OCI-LY3 (cell line): ENCODE data around the gene DDX39B.
A peak's percentile ranks its signal among the peaks of the same experiment; 100 is the strongest.

ENCODE experiments used
- EZH2phosphoT487 ChIP-seq: fragments of 200-600 bp; shearing (Covaris generic); IDR thresholded peaks from 2 replicates; pipeline ENCODE4 v1.6.1; 2018; ENCODE audit warnings: antibody characterized with exemption, mixed run types, low read depth
- TF ChIP-seq, protein P1 (sequence below): fragments of 200-600, 300-600 bp; sonication (generic); IDR thresholded peaks from 2 replicates; pipeline ENCODE4 v1.5.1; 2014; ENCODE audit warnings: antibody characterized with exemption, low read length, low read depth

DNA sequence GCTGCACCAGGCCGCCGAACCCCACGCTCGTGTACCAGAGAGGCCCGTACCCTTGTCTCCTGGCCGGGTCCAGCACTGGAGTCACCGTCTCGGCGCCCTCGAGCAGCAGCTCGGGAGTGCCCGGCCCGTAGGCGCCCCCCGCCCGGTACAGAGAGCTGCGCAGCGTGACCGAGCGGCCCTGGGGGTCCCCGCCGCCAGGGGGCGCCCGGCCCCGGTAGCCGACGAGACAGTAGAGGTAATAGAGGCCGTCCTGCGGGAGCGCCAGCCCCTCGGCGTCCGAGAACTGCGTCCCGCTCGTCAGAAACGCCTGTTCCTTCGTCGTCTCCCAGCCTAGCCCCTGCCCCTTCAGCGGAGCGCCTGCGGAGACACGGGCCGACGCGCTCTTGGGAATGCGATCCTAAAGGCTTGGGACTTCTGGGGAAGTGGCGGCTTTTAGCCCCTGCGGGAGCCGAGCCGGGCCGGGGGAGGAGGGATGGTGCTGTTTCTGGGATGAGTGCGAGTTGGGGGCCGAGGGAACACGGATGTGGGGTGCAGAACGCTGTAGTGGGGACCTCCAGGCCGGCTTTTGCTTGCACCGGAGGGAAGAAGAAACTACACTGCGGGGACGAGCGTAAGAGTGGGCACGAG is 39.1 kb upstream of the DDX39B start:
- TF ChIP-seq, protein P1, sequence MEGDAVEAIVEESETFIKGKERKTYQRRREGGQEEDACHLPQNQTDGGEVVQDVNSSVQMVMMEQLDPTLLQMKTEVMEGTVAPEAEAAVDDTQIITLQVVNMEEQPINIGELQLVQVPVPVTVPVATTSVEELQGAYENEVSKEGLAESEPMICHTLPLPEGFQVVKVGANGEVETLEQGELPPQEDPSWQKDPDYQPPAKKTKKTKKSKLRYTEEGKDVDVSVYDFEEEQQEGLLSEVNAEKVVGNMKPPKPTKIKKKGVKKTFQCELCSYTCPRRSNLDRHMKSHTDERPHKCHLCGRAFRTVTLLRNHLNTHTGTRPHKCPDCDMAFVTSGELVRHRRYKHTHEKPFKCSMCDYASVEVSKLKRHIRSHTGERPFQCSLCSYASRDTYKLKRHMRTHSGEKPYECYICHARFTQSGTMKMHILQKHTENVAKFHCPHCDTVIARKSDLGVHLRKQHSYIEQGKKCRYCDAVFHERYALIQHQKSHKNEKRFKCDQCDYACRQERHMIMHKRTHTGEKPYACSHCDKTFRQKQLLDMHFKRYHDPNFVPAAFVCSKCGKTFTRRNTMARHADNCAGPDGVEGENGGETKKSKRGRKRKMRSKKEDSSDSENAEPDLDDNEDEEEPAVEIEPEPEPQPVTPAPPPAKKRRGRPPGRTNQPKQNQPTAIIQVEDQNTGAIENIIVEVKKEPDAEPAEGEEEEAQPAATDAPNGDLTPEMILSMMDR: peak; percentile 74
- TF ChIP-seq EZH2phosphoT487: no peak
